Natural killer cell (primary cell): ENCODE results near the gene SETBP1. TPM values are rescaled to one million over a fixed set of nuclear protein-coding genes. Genes with fewer than 3 reads are reported as not detected.

Experiments used
- ATAC-seq, 3 donors: fragments of 150-1000 bp in 2 of 3; fragments of 200-7000 bp in 1 of 3; cut with Tn5 transposase; 1 replicate in 1 of 3; 2 replicates in 2 of 3; pipeline ENCODE4 v1.10.0; 2021; ENCODE audit warnings: mild to moderate bottlenecking in 2 of 3, moderate library complexity in 2 of 3
- DNase-seq, 2 donors: peaks; one replicate each; pipeline versions ENCODE4 v3.0.0 to v3.0.0-alpha.2; 2013 to 2021; ENCODE audit warnings: mixed read lengths in 1 of 2
- H3K27ac ChIP-seq: one replicate; pipeline ENCODE4 v1.5.1; 2013; ENCODE audit warnings: mild to moderate bottlenecking, low read length
- H3K27me3 ChIP-seq: one replicate; pipeline ENCODE4 v1.6.1; 2013; ENCODE audit warnings: low read length; ENCODE audit not compliant: control insufficient read depth, insufficient read depth
- H3K36me3 ChIP-seq: one replicate; pipeline ENCODE4 v1.6.1; 2013; ENCODE audit warnings: low read length; ENCODE audit not compliant: control insufficient read depth, insufficient read depth
- H3K4me1 ChIP-seq: one replicate; pipeline ENCODE4 v1.6.1; 2013; ENCODE audit warnings: low read length; ENCODE audit not compliant: control insufficient read depth, insufficient read depth
- H3K4me3 ChIP-seq: one replicate; pipeline ENCODE4 v1.5.1; 2013; ENCODE audit warnings: low read length
- H3K9me3 ChIP-seq: one replicate; pipeline ENCODE4 v1.6.1; 2013; ENCODE audit warnings: low read length; ENCODE audit not compliant: control insufficient read depth, insufficient read depth
- H3K27ac Mint-ChIP-seq, 2 donors: one replicate each; pipeline ENCODE4 v1.8.0; 2022; ENCODE audit warnings: mild to moderate bottlenecking in 2 of 2, mixed read lengths in 2 of 2, moderate library complexity in 1 of 2
- H3K27me3 Mint-ChIP-seq, 2 donors: one replicate each; pipeline ENCODE4 v1.8.0; 2022; ENCODE audit warnings: low read depth in 2 of 2, mixed read lengths in 2 of 2
- H3K36me3 Mint-ChIP-seq: one replicate; pipeline ENCODE4 v1.8.0; 2022; ENCODE audit warnings: mixed read lengths
- H3K4me1 Mint-ChIP-seq, 2 donors: one replicate each; pipeline ENCODE4 v1.8.0; 2022; ENCODE audit warnings: mixed read lengths in 2 of 2
- H3K4me3 Mint-ChIP-seq: one replicate; pipeline ENCODE4 v1.8.0; 2022; ENCODE audit warnings: mild to moderate bottlenecking, moderate library complexity, mixed read lengths
- H3K9me3 Mint-ChIP-seq, 2 donors: one replicate each; pipeline ENCODE4 v1.8.0; 2022; ENCODE audit warnings: mixed read lengths in 2 of 2
- CTCF ChIP-seq: fragments of 200-600 bp; IDR thresholded peaks from one replicate; pipeline ENCODE4 v1.8.0; 2022; ENCODE audit warnings: antibody characterized with exemption
- WGBS: methylation state at CpG from one replicate; pipeline ENCODE4 v1.1.7; 2013; ENCODE audit warnings: missing lambda C conversion rate; ENCODE audit not compliant: insufficient coverage; 5-methylcytosine and 5-hydroxymethylcytosine counted together
- intact Hi-C: fragments of 100-400 bp; cut with micrococcal nuclease; formaldehyde crosslinking; loops from one replicate; pipeline ENCODE4 v1.14.2; 2022
- total RNA-seq, 4 donors: library from RNA; stranded (reverse); fragments of 120-200 nt in 1 of 4; gene quantifications; one replicate each; pipeline versions ENCODE4 v1.2.3 to v1.2.4, GENCODE V29; 2013 to 2022

Gene SETBP1
- total RNA-seq, 3 donors from 2014 or later (not counting 1 experiment from before 2014, with no cell fraction given) = 36.0 to 46.6 (median 41.2) TPM

DNA sequence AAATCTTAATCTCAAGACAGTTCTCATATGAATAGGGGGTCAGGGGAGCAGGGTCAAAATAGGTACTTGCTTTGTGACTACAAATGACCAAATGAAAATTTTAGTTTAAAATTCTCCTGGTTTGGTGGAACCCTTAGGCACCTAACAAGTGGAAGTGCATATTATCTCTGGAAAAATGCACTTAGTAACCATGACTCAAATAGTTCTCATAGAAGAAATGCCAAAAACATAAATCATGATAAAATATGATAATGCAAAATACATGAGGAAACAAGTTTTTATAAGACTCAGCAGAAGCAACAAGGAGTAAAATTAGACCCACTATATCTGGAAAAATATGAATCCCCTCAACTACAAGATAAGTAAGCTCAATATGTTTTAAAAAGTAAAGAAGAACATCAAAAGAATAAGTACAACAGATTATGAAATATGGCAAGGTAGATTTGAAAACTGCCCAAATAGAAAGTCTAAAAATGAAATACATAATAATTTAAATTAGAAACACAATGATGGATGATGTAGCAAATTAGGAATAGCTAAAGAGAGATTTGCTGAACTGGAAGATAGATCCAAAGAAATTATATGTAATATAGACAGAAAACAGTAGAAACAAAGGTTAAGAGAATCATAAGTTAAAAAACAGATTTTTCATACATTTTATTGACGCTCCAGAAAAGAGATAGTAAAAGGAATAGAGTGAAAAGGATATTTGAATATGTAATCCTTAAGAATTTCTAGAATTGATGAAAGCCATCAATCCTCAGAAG is 308.3 kb downstream of the SETBP1 start:
- Histone ChIP-seq H3K36me3 (no peaks in the 10 kb centered on the region), H3K9me3 (no peaks in the 10 kb centered on the region), H3K4me3 (no peak overlapping the region), H3K4me1 (no peaks in the 10 kb centered on the region), H3K27ac (no peak overlapping the region), H3K27me3 (no peaks in the 10 kb centered on the region)
- WGBS = no CpG with 5 or more reads among the region's 1 CpG
- Mint-ChIP-seq H3K9me3 (peaks cover 0 to 3% of the 10 kb centered on the region in 2 donors), H3K27me3 (no peaks in the 10 kb centered on the region), H3K27ac (no peak overlapping the region), H3K4me1 (no peaks in the 10 kb centered on the region), H3K4me3 (no peak overlapping the region), H3K36me3 (no peaks in the 10 kb centered on the region)
- DNase-seq (no peak), ATAC-seq (no peak)
- TF ChIP-seq CTCF = no peak
- intact Hi-C loops = no loop called here

DNA sequence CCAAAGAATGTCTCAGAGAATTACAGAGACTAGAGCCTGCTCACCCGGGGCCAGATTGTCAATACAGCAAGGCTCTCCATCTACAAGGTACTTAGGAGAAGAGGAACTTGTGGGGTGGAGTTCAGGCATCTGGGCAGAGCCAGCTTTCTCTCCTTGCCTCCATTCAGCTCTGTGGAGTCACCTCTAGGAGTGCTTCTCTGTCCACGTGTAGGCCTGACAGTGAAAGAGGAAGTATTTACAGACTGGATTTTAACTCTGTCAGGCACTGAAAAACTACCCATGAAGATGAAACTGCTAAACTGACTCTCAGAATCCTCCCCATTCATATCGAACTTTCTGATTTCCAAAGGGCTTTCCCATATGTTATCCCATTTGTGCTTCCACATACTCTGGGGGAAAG is 315.6 kb downstream of the SETBP1 start:
- intact Hi-C loops = no loop called here
- DNase-seq = no peak
- H3K36me3 Mint-ChIP-seq = peaks cover 9% of the 10 kb centered on the region
- no peak for ATAC-seq
- no peak overlapping the region for H3K4me3 ChIP-seq
- H3K4me3 Mint-ChIP-seq = no peak overlapping the region
- H3K27me3 ChIP-seq = no peaks in the 10 kb centered on the region
- no peak for TF ChIP-seq CTCF
- no peak overlapping the region for H3K27ac Mint-ChIP-seq
- H3K27ac ChIP-seq = no peak overlapping the region
- no peaks in the 10 kb centered on the region for H3K4me1 ChIP-seq
- no peaks in the 10 kb centered on the region for H3K4me1 Mint-ChIP-seq
- H3K9me3 ChIP-seq = no peaks in the 10 kb centered on the region
- no peaks in the 10 kb centered on the region for H3K36me3 ChIP-seq
- H3K9me3 Mint-ChIP-seq = no peaks in the 10 kb centered on the region
- H3K27me3 Mint-ChIP-seq = no peaks in the 10 kb centered on the region
- WGBS = 60% methylated on average over 1 of the region's 3 CpGs

DNA sequence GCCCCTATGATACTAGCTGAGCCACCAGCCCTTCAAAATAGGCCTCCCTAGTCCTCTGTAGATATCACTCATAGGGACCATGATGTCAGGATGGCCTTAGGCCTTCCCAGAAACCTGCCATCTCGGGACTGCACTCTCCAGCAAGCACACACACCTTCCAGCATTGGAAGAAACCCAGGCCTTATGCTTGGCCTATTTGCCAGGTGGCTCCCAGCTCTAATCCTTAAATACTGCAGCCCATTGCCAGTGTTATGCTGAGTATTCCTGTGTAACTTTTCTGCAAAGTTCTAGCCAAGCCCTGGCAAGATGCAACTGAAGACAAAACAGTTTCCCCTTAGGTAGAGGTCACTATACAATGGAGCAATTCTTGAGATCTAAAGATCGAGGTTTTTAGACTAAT is 316.5 kb downstream of the SETBP1 start:
- no peaks in the 10 kb centered on the region for H3K27me3 ChIP-seq
- no peaks in the 10 kb centered on the region for H3K36me3 ChIP-seq
- Mint-ChIP-seq H3K36me3 (peaks cover 9% of the 10 kb centered on the region), H3K9me3 (no peaks in the 10 kb centered on the region), H3K27me3 (no peaks in the 10 kb centered on the region), H3K4me1 (no peaks in the 10 kb centered on the region), H3K4me3 (no peak overlapping the region), H3K27ac (no peak overlapping the region)
- ATAC-seq = no peak
- H3K4me3 ChIP-seq = no peak overlapping the region
- TF ChIP-seq CTCF = no peak
- no peak overlapping the region for H3K27ac ChIP-seq
- no peaks in the 10 kb centered on the region for H3K4me1 ChIP-seq
- no peaks in the 10 kb centered on the region for H3K9me3 ChIP-seq
- intact Hi-C loops = no loop called here
- no peak for DNase-seq
- 84% methylated on average over 2 of the region's 2 CpGs for WGBS

GRCh38 chr18:44998360-44998759 is 317.7 kb downstream of the SETBP1 start:
- Mint-ChIP-seq H3K4me3 (no peak overlapping the region), H3K9me3 (no peaks in the 10 kb centered on the region), H3K36me3 (peaks cover 9% of the 10 kb centered on the region), H3K27me3 (no peaks in the 10 kb centered on the region), H3K27ac (no peak overlapping the region), H3K4me1 (no peaks in the 10 kb centered on the region)
- no peaks in the 10 kb centered on the region for H3K36me3 ChIP-seq
- TF ChIP-seq CTCF = no peak
- intact Hi-C loops = no loop called here
- no peak overlapping the region for H3K4me3 ChIP-seq
- DNase-seq (no peak), ATAC-seq (no peak)
- no peak overlapping the region for H3K27ac ChIP-seq
- over 99% methylated on average over 7 of the region's 8 CpGs for WGBS
- H3K27me3 ChIP-seq = no peaks in the 10 kb centered on the region
- H3K4me1 ChIP-seq = no peaks in the 10 kb centered on the region
- no peaks in the 10 kb centered on the region for H3K9me3 ChIP-seq
